Colonic mucosa (tissue), 4 donors: ENCODE measurements around the gene KCTD17. TPM values are rescaled to one million over a fixed set of nuclear protein-coding genes. Genes with fewer than 3 reads are reported as not detected.

Experiments used
- DNase-seq: peaks from one replicate; pipeline ENCODE4 v3.0.0-alpha.2; 2020
- H3K27ac ChIP-seq: fragments of 200-600 bp; one replicate; pipeline ENCODE4 v1.8.0; 2021
- H3K27me3 ChIP-seq: fragments of 200-600 bp; one replicate; pipeline ENCODE4 v1.8.0; 2021
- H3K36me3 ChIP-seq: fragments of 200-600 bp; one replicate; pipeline ENCODE4 v1.8.0; 2021
- H3K4me1 ChIP-seq: fragments of 200-600 bp; one replicate; pipeline ENCODE4 v1.8.0; 2021; ENCODE audit warnings: mild to moderate bottlenecking
- H3K4me3 ChIP-seq: fragments of 200-600 bp; one replicate; pipeline ENCODE4 v1.8.0; 2021
- H3K9ac ChIP-seq, 2 donors: one replicate each; pipeline ENCODE4 v1.7.0; 2013; ENCODE audit warnings: control low read depth in 2 of 2, low read depth in 2 of 2, low read length in 2 of 2
- H3K9me3 ChIP-seq: fragments of 200-600 bp; one replicate; pipeline ENCODE4 v1.8.0; 2021
- CTCF ChIP-seq: fragments of 200-600 bp; IDR thresholded peaks from one replicate; pipeline ENCODE4 v1.8.0; 2022; ENCODE audit warnings: antibody characterized with exemption, mild to moderate bottlenecking
- intact Hi-C: fragments of 100-400 bp; cut with DNase I; formaldehyde crosslinking; loops from one replicate; pipeline ENCODE4 v1.14.1; 2022
- total RNA-seq, 2 donors: library from RNA; stranded (reverse); fragmentation: NEBNext Ultra II Directional in 1 of 2; extraction: Animal tissue kit (Norgen Biotek cat#: 25700) in 1 of 2; gene quantifications; one replicate each; pipeline ENCODE4 v1.2.1, GENCODE V29; 2021
- donor health status: healthy.
- donor health status: DM: no; HTN: no; CAD: no.
- donor health status: DM: no; HTN: no; CAD: no.

Gene KCTD17
- total RNA-seq, 2 donors from 2014 or later = 25.4 to 39.9 TPM

DNA sequence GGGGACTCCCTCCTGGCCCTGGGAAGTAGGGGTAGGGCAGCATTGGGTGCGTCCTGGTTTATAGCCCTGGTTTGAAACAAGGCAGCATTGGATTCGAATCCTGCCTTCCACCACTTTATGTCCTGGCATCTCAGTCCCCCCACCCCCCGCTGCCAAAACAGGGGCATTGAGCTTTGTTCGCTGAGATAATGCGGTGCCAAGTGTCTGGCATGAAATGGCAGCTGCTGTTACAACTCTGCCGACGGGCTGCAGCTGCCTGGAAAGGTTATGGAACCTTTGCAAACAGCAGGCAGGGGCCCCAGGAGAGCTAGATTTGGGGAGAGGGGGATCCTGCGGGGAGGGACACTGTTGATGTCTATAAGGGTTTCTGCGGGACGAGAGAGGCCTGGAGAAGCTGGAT is 34.2 kb upstream of the KCTD17 start:
- no peak for TF ChIP-seq CTCF
- H3K9ac ChIP-seq = peak overlapping the region; percentile 83 to 94
- peak overlapping the region; percentile 87 for H3K4me3 ChIP-seq
- DNase-seq = no peak
- no peaks in the 10 kb centered on the region for H3K27me3 ChIP-seq
- peaks cover 42% of the 10 kb centered on the region for H3K4me1 ChIP-seq
- H3K36me3 ChIP-seq = no peaks in the 10 kb centered on the region
- peak overlapping the region; percentile 99 for H3K27ac ChIP-seq
- no peaks in the 10 kb centered on the region for H3K9me3 ChIP-seq
- intact Hi-C loops = no loop called here

- Histone ChIP-seq H3K9me3 (no peaks in the 10 kb centered on the region), H3K27me3 (no peaks in the 10 kb centered on the region), H3K4me3 (peak overlapping the region; percentile 87), H3K27ac (peak overlapping the region; percentile 99), H3K4me1 (peaks cover 49% of the 10 kb centered on the region), H3K36me3 (no peaks in the 10 kb centered on the region), H3K9ac (peak overlapping the region; percentile 83 to 94)
- no peak for TF ChIP-seq CTCF
- DNase-seq = no peak
- intact Hi-C loops = no loop called here
Observed at GRCh38 chr22:37018086-37018814, 33.3 kb upstream of the KCTD17 start.

GRCh38 chr22:37018815-37019308 is 32.7 kb upstream of the KCTD17 start:
- DNase-seq = peak; percentile 89
- peak overlapping the region; percentile 83 to 94 for H3K9ac ChIP-seq
- H3K27ac ChIP-seq = peak overlapping the region; percentile 99
- no peak for TF ChIP-seq CTCF
- H3K4me3 ChIP-seq = peak overlapping the region; percentile 87
- no peaks in the 10 kb centered on the region for H3K36me3 ChIP-seq
- no peaks in the 10 kb centered on the region for H3K27me3 ChIP-seq
- H3K4me1 ChIP-seq = peaks cover 49% of the 10 kb centered on the region
- intact Hi-C loops = no loop called here
- no peaks in the 10 kb centered on the region for H3K9me3 ChIP-seq

DNA sequence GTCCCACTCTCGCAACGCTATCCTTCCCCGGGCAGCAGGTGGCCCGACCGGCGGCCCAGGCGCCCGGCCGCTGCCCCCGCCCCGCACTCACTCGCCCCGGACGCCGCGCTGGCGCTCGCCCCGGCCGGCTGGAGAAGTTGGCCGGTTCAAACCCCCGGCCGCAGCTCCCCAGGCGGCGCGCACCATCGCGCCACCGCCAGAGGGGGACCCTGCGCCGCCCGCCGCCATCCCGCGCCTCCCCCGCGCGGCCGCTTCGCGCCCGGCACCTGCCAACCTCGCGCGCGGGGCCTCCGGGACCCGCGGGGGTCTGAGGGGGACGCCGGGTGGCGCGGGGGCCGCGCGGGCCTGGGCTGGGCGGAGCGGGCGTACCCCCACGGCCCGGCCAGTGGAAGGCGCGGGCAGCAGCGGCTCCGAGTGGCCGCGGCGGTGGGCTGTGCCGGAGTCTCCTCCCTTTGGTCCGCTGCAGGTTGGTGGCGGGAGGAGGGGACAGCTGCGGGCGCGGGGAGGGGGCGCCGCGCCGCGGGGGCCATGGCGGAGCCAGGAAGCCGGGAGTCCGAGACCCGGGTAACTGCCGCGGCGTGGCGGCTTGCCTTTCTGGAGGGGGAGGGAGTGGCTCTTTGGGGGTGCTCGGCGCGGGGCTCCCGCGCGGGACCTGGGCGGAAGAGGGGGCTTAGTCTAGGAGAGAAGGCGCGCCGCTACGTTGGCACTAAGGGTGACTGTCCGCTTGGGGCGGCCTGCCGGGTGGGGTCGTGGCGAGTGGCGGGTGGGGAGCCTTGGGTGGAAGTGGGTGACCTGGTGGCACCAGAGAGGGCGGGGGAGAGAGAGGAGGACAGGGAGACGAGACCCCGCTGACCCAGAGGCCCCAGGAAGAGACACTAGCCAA is 32.0 kb upstream of the KCTD17 start, which contains the start of the genes MPST and TST:
MPST (plus strand) TSS at position 434 of the 883 bp plus-strand sequence; CDS start at position 529, 95 bp downstream.
TST (minus strand) TSS at position 139 of the 883 bp plus-strand sequence. CDS start 715 bp downstream, outside the sequence.
- no peaks in the 10 kb centered on the region for H3K36me3 ChIP-seq
- H3K27me3 ChIP-seq = no peaks in the 10 kb centered on the region
- peaks cover 49% of the 10 kb centered on the region for H3K4me1 ChIP-seq
- peak; percentile 80 for DNase-seq
- H3K4me3 ChIP-seq = peak within 1 kb of the TSS; percentile 87
- TF ChIP-seq CTCF = no peak
- H3K9ac ChIP-seq = peak within 1 kb of the TSS; percentile 94 to 97
- intact Hi-C loops = no loop called here
- H3K27ac ChIP-seq = peak within 1 kb of the TSS; percentile 99
- no peaks in the 10 kb centered on the region for H3K9me3 ChIP-seq

- no peaks in the 10 kb centered on the region for H3K27me3 ChIP-seq
- peak overlapping the region; percentile 99 for H3K27ac ChIP-seq
- no peaks in the 10 kb centered on the region for H3K9me3 ChIP-seq
- H3K4me3 ChIP-seq = peak overlapping the region; percentile 87
- DNase-seq = peak; percentile 80
- TF ChIP-seq CTCF = no peak
- peaks cover 43% of the 10 kb centered on the region for H3K4me1 ChIP-seq
- H3K36me3 ChIP-seq = no peaks in the 10 kb centered on the region
- intact Hi-C loops = no loop called here
- peak overlapping the region; percentile 94 to 97 for H3K9ac ChIP-seq
Observed at GRCh38 chr22:37020192-37020479, 31.4 kb upstream of the KCTD17 start.
